Measurements from ENCODE around the gene BTNL9. TPM values are rescaled to one million over a fixed set of nuclear protein-coding genes. Genes with fewer than 3 reads are reported as not detected.
A peak's percentile ranks its signal among the peaks of the same experiment; 100 is the strongest.

BTNL9 gene
- total and polyA plus RNA-seq, 8 donors = 11.0 to 56.1 (median 18.7) TPM

GRCh38 chr5:181020688-181021087, 19.4 kb upstream of the BTNL9 start:
- intact Hi-C loops (cut with DNase I) = no loop called here
- no peak for ATAC-seq
- no peak overlapping the region for H3K4me3 ChIP-seq
- H3K36me3 ChIP-seq = no peaks in the 10 kb centered on the region
- H3K9me3 ChIP-seq = peaks cover 0 to 25% of the 10 kb centered on the region in 2 donors
- H3K27ac ChIP-seq = no peak overlapping the region
- TF ChIP-seq CTCF (IDR thresholded peaks at IDR 0.05) = no peak
- DNase-seq = no peak
- no peaks in the 10 kb centered on the region for H3K27me3 ChIP-seq
- H3K4me1 ChIP-seq = no peaks in the 10 kb centered on the region

GRCh38 chr5:181024245-181025064, 15.6 kb upstream of the BTNL9 start:
- H3K27ac ChIP-seq = no peak overlapping the region
- DNase-seq = no peak
- ATAC-seq = no peak
- peaks cover 0 to 27% of the 10 kb centered on the region in 2 donors for H3K9me3 ChIP-seq
- H3K4me3 ChIP-seq = no peak overlapping the region
- H3K27me3 ChIP-seq = no peaks in the 10 kb centered on the region
- H3K4me1 ChIP-seq = no peaks in the 10 kb centered on the region
- intact Hi-C loops (cut with DNase I) = no loop called here
- H3K36me3 ChIP-seq = no peaks in the 10 kb centered on the region
- TF ChIP-seq CTCF (IDR thresholded peaks at IDR 0.05) = no peak

- no peaks in the 10 kb centered on the region for H3K27me3 ChIP-seq
- no peaks in the 10 kb centered on the region for H3K4me1 ChIP-seq
- H3K9me3 ChIP-seq = peaks cover 0 to 10% of the 10 kb centered on the region in 2 donors
- intact Hi-C loops (cut with DNase I) = no loop called here
- H3K36me3 ChIP-seq = no peaks in the 10 kb centered on the region
- no peak for ATAC-seq
- H3K27ac ChIP-seq = no peak overlapping the region
- no peak for DNase-seq
- no peak for TF ChIP-seq CTCF (IDR thresholded peaks at IDR 0.05)
- no peak overlapping the region for H3K4me3 ChIP-seq
Measured at GRCh38 chr5:181027452-181028031, 12.5 kb upstream of the BTNL9 start.

- peak in 1 of 4 donors; percentile 45 for DNase-seq
- Histone ChIP-seq H3K9me3 (peaks cover 0 to 7% of the 10 kb centered on the region in 2 donors), H3K27me3 (no peaks in the 10 kb centered on the region), H3K4me3 (no peak overlapping the region), H3K27ac (no peak overlapping the region), H3K4me1 (no peaks in the 10 kb centered on the region), H3K36me3 (no peaks in the 10 kb centered on the region)
- TF ChIP-seq CTCF (IDR thresholded peaks at IDR 0.05) = no peak
- no peak for ATAC-seq
- intact Hi-C loops (cut with DNase I) = no loop called here
Measured at GRCh38 chr5:181028032-181028819, 11.8 kb upstream of the BTNL9 start.

- ATAC-seq = no peak
- intact Hi-C loops (cut with DNase I) = no loop called here
- H3K36me3 ChIP-seq = no peaks in the 10 kb centered on the region
- no peak overlapping the region for H3K27ac ChIP-seq
- no peak for TF ChIP-seq CTCF (IDR thresholded peaks at IDR 0.05)
- no peaks in the 10 kb centered on the region for H3K4me1 ChIP-seq
- DNase-seq = no peak
- H3K9me3 ChIP-seq = no peaks in the 10 kb centered on the region
- peaks cover 0 to 13% of the 10 kb centered on the region in 2 donors for H3K27me3 ChIP-seq
- no peak overlapping the region for H3K4me3 ChIP-seq
Measured at GRCh38 chr5:181031716-181032115, 8.3 kb upstream of the BTNL9 start.
